ENCODE measurements around the gene MRLN. TPM values are rescaled to one million over a fixed set of nuclear protein-coding genes. Genes with fewer than 3 reads are reported as not detected.
"Not testable (repeated sequence)": the region's sequence is repeated elsewhere in the genome, so short reads cannot be mapped to it uniquely, and the experiment has no call there.

MRLN gene
- total RNA-seq, 2 experiments from 2014 or later = not detected

DNA sequence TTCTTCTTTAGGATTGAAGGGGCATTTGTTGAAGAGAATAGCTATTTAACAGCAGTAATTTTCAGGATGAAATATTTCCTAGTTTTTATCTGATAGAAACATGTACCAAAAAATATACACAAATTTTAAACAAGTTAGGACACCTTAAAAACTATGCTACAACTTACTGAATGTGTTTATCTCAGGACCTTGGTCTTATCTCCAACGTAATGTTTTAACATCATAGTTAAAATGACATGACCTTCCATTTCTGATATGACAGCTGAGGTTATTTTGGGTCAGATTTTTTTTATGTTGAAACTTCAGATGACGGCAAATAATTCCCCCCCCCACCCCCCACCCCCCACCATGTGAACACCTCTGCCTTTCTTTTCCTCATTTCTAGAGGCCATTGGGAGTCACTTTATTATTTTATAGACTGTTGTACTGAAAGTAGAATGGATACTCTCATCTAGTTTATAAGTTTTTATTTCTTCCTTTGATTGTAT is 8.0 kb downstream of the MRLN start:
- Mint-ChIP-seq H3K27me3 (peaks cover 8% of the 10 kb centered on the region), H3K27ac (no peak overlapping the region), H3K4me3 (no peak overlapping the region), H3K9me3 (peaks cover 3% of the 10 kb centered on the region), H3K36me3 (ENCODE audit: low read depth) (no peaks in the 10 kb centered on the region), H3K4me1 (ENCODE audit: low read depth) (no peaks in the 10 kb centered on the region)
- no peak for TF ChIP-seq CTCF (IDR thresholded peaks at IDR 0.05)
- intact Hi-C loops (cut with micrococcal nuclease) = no loop called here
- ChIA-PET POLR2A (no interaction called here), CTCF (no interaction called here)
- DNase-seq (no peak), ATAC-seq (no peak)

GRCh38 chr10:59744762-59745161 is 8.5 kb downstream of the MRLN start:
- H3K4me3 Mint-ChIP-seq; H3K27ac Mint-ChIP-seq; H3K9me3 Mint-ChIP-seq; ATAC-seq; POLR2A ChIA-PET; DNase-seq; intact Hi-C loops (cut with micrococcal nuclease); H3K4me1 Mint-ChIP-seq (ENCODE audit: low read depth); H3K36me3 Mint-ChIP-seq (ENCODE audit: low read depth); CTCF ChIA-PET; H3K27me3 Mint-ChIP-seq: not testable (repeated sequence)

GRCh38 chr10:59744156-59744555 is 9.1 kb downstream of the MRLN start:
- H3K27me3 Mint-ChIP-seq; H3K36me3 Mint-ChIP-seq (ENCODE audit: low read depth); H3K4me3 Mint-ChIP-seq; POLR2A ChIA-PET; DNase-seq; H3K4me1 Mint-ChIP-seq (ENCODE audit: low read depth); ATAC-seq; H3K27ac Mint-ChIP-seq; intact Hi-C loops (cut with micrococcal nuclease); CTCF ChIA-PET; H3K9me3 Mint-ChIP-seq: not testable (repeated sequence)

DNA sequence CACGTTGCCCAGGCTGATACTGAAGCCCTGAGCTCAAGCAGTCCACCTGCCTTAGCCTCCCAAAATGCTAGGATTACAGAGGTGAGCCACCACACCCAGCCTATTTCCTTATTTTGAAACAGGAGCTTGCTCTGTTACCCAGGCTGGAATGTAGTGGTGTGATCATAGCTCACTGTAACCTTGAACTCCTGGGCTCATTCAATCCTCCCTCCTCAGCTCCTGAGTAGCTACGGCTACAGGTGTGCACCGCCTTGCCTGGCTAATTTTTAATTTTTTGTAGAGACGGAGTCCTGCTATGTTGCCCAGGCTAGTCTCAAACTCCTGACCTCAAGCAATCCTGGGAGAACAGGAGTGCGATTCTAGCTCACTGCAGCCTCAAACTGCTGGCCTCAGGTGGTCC is 11.7 kb downstream of the MRLN start:
- peaks cover 3% of the 10 kb centered on the region for H3K9me3 Mint-ChIP-seq
- CTCF ChIA-PET = no interaction called here
- H3K4me1 Mint-ChIP-seq (ENCODE audit: low read depth) = no peaks in the 10 kb centered on the region
- POLR2A ChIA-PET = no interaction called here
- DNase-seq (no peak), ATAC-seq (no peak)
- intact Hi-C loops (cut with micrococcal nuclease) = no loop called here
- H3K27ac Mint-ChIP-seq = no peak overlapping the region
- no peak overlapping the region for H3K4me3 Mint-ChIP-seq
- H3K27me3 Mint-ChIP-seq = peaks cover 4% of the 10 kb centered on the region
- no peaks in the 10 kb centered on the region for H3K36me3 Mint-ChIP-seq (ENCODE audit: low read depth)
- no peak for TF ChIP-seq CTCF (IDR thresholded peaks at IDR 0.05)

DNA sequence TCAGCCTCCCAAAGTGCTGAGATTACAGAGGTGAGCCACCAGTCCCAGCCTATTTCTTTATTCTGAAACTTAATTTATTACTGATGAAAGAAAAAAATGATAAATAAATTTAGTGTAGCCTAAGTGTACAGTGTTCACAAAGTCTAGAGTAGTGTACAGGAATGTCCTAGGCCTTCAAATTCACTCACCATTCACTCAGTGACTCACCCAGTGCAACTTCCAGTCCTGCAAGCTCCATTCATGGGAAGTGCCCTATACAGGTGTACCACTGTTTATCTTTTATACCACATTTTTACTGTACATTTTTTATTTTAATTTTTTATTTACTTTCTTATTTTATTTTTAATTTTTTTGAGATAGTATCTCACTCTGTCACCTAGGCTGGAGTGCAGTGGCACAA is 12.2 kb downstream of the MRLN start:
- H3K9me3 Mint-ChIP-seq = peaks cover 3% of the 10 kb centered on the region
- ATAC-seq (no peak), DNase-seq (no peak)
- no peak overlapping the region for H3K27ac Mint-ChIP-seq
- H3K27me3 Mint-ChIP-seq = peaks cover 2% of the 10 kb centered on the region
- no peaks in the 10 kb centered on the region for H3K4me1 Mint-ChIP-seq (ENCODE audit: low read depth)
- H3K36me3 Mint-ChIP-seq (ENCODE audit: low read depth) = no peaks in the 10 kb centered on the region
- POLR2A ChIA-PET = no interaction called here
- CTCF ChIA-PET = no interaction called here
- no peak overlapping the region for H3K4me3 Mint-ChIP-seq
- intact Hi-C loops (cut with micrococcal nuclease) = no loop called here
- TF ChIP-seq CTCF (IDR thresholded peaks at IDR 0.05) = no peak

- Mint-ChIP-seq H3K27me3 (peaks cover 4% of the 10 kb centered on the region), H3K4me1 (ENCODE audit: low read depth) (peaks cover 3% of the 10 kb centered on the region), H3K9me3 (no peaks in the 10 kb centered on the region), H3K27ac (no peak overlapping the region), H3K36me3 (ENCODE audit: low read depth) (no peaks in the 10 kb centered on the region), H3K4me3 (no peak overlapping the region)
- intact Hi-C loops (cut with micrococcal nuclease) = no loop called here
- ChIA-PET CTCF (no interaction called here), POLR2A (no interaction called here)
- ATAC-seq = no peak
- DNase-seq = no peak
- no peak for TF ChIP-seq CTCF (IDR thresholded peaks at IDR 0.05)
Measured at GRCh38 chr10:59736749-59737148, 16.5 kb downstream of the MRLN start.
